COLO829 (cell line): ENCODE measurements around the gene SYT1.
A peak's percentile ranks its signal among the peaks of the same experiment; 100 is the strongest.

ENCODE experiments used
- DNase-seq: peaks from one replicate; pipeline ENCODE4 v3.0.0; 2012; ENCODE audit warnings: low spot score

The SYT1 gene

GRCh38 chr12:78891646-78892353 lies 27.2 kb downstream of the SYT1 start:
- no peak for DNase-seq

GRCh38 chr12:78898416-78898815 lies 33.8 kb downstream of the SYT1 start:
- peak; percentile 6 for DNase-seq

DNA sequence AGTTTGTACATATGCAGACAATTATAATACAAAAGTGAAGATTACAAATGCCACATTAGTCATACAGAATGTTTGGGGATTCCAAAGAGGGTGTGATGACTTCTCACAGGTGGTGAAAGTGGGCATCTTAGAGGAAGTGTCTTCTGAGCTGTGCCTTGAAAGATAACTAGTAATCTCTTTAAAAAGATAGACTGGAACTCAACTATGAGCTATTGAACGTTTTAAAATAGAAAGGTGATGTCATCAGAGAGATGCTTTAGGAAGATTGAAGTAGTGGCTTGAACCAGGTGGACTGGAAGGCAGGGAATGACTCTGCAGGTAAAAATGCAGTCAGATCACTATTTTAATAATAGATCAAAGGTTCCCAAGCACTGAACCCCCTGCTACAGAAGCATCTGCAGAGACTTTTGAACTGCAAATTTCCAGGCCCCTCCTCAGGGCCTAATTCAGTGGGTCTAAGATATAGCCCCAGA lies 50.3 kb downstream of the SYT1 start:
- DNase-seq, result no peak

GRCh38 chr12:78916845-78917480 lies 52.4 kb downstream of the SYT1 start:
- peak; percentile 36 for DNase-seq

GRCh38 chr12:78917513-78917912 lies 52.9 kb downstream of the SYT1 start:
- no peak for DNase-seq

DNA sequence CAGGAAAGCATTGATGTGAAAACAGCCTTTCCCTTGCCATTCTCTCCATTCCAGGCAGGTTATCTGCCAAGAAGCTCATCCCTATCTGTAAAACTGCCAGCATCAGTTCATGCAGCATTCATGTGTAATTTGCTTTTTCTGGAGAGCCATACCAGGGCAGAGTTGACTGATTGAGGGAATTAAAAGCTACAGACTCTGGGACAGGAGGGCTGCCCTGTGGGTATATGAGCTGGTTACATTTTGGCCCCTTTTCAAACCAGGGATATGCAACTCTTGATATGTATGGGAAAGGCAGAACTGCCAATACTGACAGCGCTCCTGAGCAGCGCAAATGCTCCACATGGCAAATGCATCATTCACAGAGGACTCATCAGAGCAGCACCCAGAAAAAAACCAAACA lies 53.7 kb downstream of the SYT1 start:
- no peak for DNase-seq

DNA sequence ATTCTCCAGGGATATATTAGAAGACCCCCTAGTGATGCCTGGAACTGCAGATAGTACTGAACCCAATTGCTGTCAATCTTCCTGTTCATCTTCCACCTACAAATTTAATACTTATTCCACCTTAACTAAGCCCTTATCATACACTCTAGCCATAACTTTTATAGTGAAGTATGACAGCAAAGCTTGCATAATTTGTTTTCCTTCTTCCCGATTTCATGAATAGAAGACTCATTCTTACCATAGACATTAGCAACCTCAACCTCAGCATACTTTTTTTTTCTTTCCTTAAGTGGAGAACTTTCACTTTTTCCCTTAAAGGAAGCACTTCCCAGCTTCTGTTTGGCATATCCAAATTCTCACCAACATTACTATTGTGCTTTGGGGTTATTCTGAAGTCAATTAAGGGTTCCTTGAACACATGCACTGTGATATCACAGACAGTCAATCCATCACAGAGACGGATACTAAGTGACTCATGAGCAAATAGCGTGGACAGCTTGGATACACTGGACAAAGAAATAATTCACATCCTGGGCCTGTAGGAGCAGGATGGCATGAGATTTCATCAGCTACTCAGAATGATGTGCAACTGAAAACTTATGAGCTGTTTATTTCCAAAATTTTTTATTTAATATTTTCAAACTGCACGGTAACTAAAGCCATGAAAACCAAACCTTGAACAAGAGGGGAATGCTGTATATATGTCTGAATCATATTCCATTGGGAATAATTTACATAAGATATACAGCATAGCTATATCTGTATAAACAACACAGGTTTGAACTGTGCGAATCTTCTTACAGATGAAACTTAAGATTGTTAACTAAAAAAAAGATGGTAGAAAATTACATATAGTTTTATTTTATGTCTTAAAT lies 63.9 kb downstream of the SYT1 start:
- peak; percentile 70 for DNase-seq

GRCh38 chr12:78929075-78929418 lies 64.5 kb downstream of the SYT1 start:
- DNase-seq, result no peak

- DNase-seq, result no peak
Observed at GRCh38 chr12:78931466-78931990, 67.0 kb downstream of the SYT1 start.

DNA sequence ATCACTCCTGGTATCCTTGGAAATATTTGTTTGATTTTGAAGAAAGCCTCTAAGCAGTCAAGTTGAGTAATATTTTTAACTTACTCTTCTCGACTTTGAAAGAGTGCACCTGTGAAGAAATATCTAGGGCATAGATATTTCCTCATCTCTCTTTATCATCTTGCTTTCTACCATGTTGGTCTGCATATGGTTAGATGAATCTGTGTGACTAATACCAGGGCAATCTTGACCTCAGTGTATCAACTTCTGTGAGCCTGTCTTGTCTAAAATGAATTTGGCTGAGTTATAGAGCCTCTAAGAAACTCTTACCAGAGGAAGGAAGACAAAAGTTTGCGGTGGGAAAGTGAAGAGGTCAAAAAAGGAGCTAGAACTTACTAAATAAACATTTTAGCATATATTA lies 68.4 kb downstream of the SYT1 start:
- no peak for DNase-seq

DNA sequence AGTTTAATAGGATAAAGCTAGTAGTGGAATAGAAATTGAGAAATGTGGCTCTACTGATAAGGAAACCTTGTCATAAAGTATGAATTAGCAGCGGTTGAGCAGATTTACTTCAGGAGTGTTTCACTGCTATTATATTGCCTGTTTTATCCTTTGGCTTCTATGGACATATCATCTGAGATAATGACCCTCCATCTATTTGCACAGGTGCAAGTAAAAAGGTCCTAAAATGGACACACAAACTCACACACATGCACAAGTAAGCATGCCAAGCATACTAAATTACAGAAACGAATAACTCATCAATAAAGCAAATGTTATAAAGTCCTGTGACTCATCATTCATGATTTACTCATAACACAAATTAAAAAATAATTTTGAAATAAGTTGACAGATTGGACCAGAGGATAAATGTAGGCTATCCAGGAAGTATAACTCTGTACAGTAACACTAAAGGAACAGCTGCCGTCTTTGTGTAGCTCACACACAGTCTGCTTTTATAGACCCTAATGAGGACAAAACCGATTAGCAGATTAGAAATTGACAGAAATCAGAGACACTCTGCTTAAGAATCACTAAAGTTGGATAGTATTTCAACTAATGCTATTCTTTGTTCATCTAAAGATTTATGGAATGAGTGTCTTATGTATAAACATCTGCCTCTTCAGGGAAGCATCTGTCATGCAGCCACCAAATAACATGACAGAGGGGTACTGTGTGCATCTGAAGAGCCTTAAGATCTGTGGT lies 73.9 kb downstream of the SYT1 start:
- DNase-seq, result no peak

DNA sequence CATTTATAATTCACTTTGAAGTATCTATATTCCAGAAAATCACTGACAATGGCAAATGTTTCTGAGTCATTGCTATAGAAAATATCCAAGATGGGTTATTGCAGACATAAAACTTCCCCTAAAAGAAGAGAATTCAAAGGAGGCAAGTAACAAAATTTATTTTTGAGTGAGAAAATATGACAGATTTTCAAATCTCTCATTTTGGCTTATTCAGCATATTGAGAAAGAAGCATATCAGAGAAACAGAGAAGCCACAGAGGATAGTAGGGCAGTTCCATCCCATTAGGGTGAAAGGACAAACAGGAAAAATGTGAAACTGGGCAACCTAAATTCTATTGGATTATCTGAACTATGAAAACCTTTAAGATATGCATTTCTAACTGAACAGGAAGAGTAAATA lies 85.0 kb downstream of the SYT1 start:
- DNase-seq, result no peak

- no peak for DNase-seq
Observed at GRCh38 chr12:78951803-78952551, 87.4 kb downstream of the SYT1 start.

- no peak for DNase-seq
Observed at GRCh38 chr12:78952552-78952929, 88.0 kb downstream of the SYT1 start.

- no peak for DNase-seq
Observed at GRCh38 chr12:78958941-78959340, 94.4 kb downstream of the SYT1 start.

GRCh38 chr12:78959556-78959955 lies 95.0 kb downstream of the SYT1 start:
- DNase-seq, result no peak

- DNase-seq, result no peak
Observed at GRCh38 chr12:78961171-78961570, 96.6 kb downstream of the SYT1 start.

DNA sequence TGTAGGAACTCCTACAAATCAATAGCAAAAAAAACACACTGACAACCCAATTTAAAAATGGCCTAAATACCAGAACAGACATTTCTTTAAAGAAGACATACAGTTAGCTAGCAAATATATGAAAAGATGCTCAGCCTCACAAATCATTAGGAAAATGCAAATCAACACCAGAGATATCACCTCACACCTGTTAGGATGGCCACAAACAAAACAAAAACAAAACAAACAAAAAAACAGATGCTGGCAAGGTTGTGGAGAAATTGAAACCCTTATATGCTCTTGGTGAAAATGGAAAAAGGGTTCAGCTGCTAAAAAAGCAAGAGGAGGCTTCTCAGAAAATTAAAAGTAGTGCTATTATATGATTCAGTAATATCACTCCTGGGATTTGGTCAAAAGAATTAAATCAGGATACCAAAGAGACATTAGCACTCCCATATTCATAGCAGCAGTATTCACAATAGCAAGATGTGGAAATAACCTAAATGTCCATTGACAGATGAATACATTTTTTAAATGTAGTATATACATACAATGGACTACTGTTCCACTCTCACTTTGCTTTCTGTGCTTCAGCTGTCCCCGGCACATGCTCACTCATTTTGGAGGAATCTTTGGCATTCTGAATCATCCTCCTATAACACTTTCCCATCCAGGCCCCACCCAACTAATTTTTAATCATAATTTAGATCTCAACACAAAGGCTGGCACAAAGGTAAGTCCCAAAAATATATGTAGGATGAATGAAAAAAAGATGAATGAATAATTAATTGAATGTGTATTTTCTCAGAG lies 99.1 kb downstream of the SYT1 start:
- peak; percentile 20 for DNase-seq

DNA sequence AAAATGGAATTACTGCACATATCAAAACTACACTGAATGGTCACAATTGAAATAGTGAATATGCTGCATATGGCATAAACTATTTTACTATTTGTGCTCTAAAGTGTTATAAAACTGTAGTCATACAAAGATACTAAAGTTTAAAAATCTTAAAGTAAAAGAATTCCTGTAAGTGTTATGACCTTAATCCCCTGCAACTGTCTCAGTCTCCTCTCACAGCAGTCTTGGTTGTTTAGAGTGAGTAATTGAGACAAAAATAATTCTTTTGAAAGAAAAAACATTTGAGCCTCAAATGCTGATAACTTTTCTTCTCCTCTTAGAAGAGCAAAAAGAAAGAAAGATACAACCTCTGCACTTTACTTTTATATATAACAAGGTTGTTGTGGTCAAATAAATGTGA lies 99.9 kb downstream of the SYT1 start:
- DNase-seq, result no peak

- no peak for DNase-seq
Observed at GRCh38 chr12:78966062-78966461, 101.5 kb downstream of the SYT1 start.
